ENCODE measurements around the gene ARFGAP2.
A peak's percentile ranks its signal among the peaks of the same experiment; 100 is the strongest.

Gene ARFGAP2

GRCh38 chr11:47178316-47178715, 1.6 kb upstream of the ARFGAP2 start:
- no peak for DNase-seq (ENCODE audit: low read depth)
- H3K4me3 ChIP-seq (replicated peaks; ENCODE audit: low read depth, low read length): no peak overlapping the region
- no peak for TF ChIP-seq CTCF (IDR thresholded peaks at IDR 0.05; ENCODE audit: low read length, missing control alignments)

DNA sequence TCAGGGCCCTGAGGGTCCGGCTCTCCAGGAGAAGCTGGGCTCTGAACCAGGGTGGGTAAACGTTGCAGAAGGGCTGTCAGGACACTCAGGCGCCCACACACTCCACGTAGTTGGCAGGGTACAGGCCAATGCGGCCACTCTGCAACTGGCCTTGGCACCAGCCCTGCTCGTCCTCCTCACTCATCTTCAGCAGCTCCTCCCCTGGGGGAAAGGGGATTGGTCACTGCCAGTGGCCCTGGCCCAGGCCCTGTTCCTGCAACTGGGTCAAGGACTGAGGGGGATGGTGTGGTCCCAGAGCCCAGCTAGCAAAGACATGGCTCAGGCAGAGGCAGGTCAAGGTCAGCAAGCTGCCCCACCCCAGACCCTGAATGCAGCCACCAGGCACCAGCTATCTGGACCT, 1.2 kb upstream of the ARFGAP2 start:
- TF ChIP-seq CTCF (IDR thresholded peaks at IDR 0.05; ENCODE audit: low read length, missing control alignments): no peak
- no peak for DNase-seq (ENCODE audit: low read depth)

DNA sequence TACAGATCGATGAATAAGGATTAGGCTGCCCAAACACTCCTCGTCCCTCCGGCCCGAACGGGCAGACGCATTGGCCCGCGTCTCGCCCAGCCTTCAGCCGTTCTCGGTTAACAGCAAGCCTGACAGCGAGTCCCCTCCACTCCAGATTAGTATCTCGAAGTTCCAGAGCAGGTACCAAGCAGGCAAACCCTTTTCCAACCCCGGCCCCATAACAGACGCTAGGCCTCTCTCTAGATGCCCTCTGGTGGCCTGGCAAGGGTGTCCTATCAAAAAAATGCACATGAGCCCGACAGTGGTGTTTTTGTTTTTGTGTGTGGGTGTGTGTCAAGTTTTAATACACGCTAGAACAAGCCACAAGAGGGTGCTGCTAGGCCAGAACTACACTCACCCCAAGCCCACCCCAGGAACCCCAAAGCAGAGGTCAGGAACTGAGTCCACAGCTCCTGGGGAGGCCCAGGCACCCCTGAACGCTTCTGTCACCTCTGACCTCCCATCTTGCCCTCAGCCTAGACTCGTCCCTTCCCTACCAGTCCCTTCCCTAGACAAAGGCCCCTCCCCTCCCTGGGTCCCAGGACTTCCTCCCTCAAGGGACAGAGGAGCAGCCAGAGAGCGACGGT, 658 bp upstream of the ARFGAP2 start:
- TF ChIP-seq CTCF (IDR thresholded peaks at IDR 0.05; ENCODE audit: low read length, missing control alignments): peak; percentile 57
- peak; percentile 83 for DNase-seq (ENCODE audit: low read depth)
- peak overlapping the region; percentile 65 for H3K4me3 ChIP-seq (replicated peaks; ENCODE audit: low read depth, low read length)

More for the DNA sequence above, 1.2 kb upstream of the ARFGAP2 start:
- H3K4me3 ChIP-seq (replicated peaks; ENCODE audit: low read depth, low read length): no peak overlapping the region

GRCh38 chr11:47175746-47176327, 842 bp downstream of the ARFGAP2 start:
- peak overlapping the region; percentile 99 for H3K4me3 ChIP-seq (replicated peaks; ENCODE audit: low read depth, low read length)
- no peak for TF ChIP-seq CTCF (IDR thresholded peaks at IDR 0.05; ENCODE audit: low read length, missing control alignments)

DNA sequence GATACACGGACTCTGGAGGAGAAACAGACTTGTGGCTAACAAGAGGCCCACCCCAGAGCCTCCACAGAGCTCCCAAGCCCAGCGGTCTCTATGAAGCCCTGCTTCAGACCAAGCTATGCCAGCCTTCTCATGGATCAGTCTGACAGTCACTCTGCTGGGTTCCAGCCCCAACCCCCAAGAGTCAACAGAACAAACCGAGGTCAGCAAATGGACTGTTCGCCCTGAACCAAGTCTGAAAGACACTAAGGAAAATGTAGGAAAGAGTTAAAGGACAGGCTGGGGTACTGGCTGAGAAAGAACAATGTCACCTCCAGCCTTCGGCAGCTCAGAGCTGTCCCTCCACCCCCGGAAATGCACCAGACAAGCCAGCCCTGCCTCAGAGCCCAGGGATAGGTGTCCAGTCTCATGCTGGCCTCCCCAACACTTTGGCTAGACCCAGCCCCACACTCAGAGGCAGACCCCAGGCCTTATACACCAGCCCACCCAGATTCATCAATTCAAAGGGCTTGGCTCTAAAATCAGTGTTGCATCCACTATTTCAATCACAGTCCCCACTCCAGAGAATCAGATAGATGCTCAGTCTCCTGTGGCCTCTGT, 3.8 kb downstream of the ARFGAP2 start:
- DNase-seq (ENCODE audit: low read depth): no peak
- no peak overlapping the region for H3K4me3 ChIP-seq (replicated peaks; ENCODE audit: low read depth, low read length)
- TF ChIP-seq CTCF (IDR thresholded peaks at IDR 0.05; ENCODE audit: low read length, missing control alignments): no peak

More at GRCh38 chr11:47175746-47176327, 842 bp downstream of the ARFGAP2 start:
- DNase-seq (ENCODE audit: low read depth): no peak

DNA sequence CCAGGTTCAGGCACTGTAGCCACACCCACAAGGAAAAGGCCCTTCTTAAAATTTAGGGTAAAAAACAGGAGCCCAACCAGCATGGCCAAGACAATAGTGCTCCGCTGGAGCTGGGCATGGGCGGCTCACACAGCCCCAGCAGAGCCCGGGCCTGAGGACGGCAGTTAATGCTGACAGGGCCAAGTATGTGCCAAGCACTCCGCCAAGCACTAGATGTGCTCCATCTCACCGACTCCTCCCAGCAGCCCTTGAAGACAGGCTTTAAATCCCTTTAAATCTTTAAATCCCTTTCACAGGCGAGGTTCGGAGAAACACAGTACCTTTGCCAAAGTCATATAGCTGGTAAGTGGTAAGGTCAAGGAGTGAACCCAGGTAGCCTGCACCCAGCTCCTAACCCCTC, 4.8 kb downstream of the ARFGAP2 start:
- TF ChIP-seq CTCF (IDR thresholded peaks at IDR 0.05; ENCODE audit: low read length, missing control alignments): no peak
- DNase-seq (ENCODE audit: low read depth): no peak
- no peak overlapping the region for H3K4me3 ChIP-seq (replicated peaks; ENCODE audit: low read depth, low read length)
